Measurements from ENCODE around the gene PAM.

PAM gene

GRCh38 chr5:102718819-102719218, 36.3 kb upstream of the PAM start:
- no peak for TF ChIP-seq CTCF (IDR thresholded peaks at IDR 0.05)
- TF ChIP-seq ZFX (IDR thresholded peaks at IDR 0.05; ENCODE audit: borderline replicate concordance): no peak
- no peak overlapping the region for H3K27ac ChIP-seq

GRCh38 chr5:102719886-102720285, 35.2 kb upstream of the PAM start:
- TF ChIP-seq CTCF (IDR thresholded peaks at IDR 0.05) (no peak), ZFX (IDR thresholded peaks at IDR 0.05; ENCODE audit: borderline replicate concordance) (no peak)
- no peak overlapping the region for H3K27ac ChIP-seq

- H3K27ac ChIP-seq: no peak overlapping the region
- TF ChIP-seq ZFX (IDR thresholded peaks at IDR 0.05; ENCODE audit: borderline replicate concordance) (no peak), CTCF (IDR thresholded peaks at IDR 0.05) (no peak)
Measured at GRCh38 chr5:102720969-102721368, 34.1 kb upstream of the PAM start.

GRCh38 chr5:102722931-102723330, 32.2 kb upstream of the PAM start:
- no peak overlapping the region for H3K27ac ChIP-seq
- TF ChIP-seq CTCF (IDR thresholded peaks at IDR 0.05) (no peak), ZFX (IDR thresholded peaks at IDR 0.05; ENCODE audit: borderline replicate concordance) (no peak)

DNA sequence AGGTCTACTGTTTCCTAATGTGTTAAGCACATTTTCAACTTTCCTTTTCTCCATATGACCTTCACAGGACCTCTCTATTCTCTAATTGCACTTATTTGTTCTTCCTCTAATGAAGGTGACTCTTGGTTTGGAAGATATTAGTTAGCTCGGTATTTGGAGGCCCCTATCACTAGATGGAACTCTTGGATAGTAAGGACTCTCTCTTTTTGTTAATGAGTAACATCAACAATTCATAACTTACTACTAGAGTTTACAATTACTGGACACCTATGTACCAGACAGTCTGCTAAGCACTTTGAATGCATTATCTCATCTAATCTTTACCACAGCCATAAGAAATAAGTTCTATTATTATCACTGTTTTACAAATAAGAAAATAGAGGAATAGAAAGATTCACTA, 23.4 kb upstream of the PAM start:
- H3K27ac ChIP-seq: no peak overlapping the region
- no peak for TF ChIP-seq CTCF (IDR thresholded peaks at IDR 0.05)
- no peak for TF ChIP-seq ZFX (IDR thresholded peaks at IDR 0.05; ENCODE audit: borderline replicate concordance)

DNA sequence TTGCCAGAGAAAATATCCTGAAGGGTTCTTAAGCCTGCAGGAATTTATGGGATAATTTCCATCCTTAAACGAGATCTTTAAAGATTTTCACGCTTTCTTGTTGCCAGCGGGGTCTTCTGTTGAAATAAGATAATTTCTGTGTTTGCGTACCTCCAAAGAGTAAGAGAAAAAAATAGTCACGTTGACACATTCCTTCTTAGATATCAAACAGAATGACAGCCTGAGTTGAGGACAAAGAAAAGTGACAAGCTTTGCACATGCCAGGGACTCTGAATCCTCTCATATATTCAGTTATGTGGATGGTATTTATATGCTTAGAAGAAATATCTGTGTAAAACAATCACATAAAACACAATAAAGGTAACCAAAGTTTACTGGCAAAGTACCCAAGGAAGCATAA, 21.6 kb upstream of the PAM start:
- TF ChIP-seq CTCF (IDR thresholded peaks at IDR 0.05) (no peak), ZFX (IDR thresholded peaks at IDR 0.05; ENCODE audit: borderline replicate concordance) (no peak)
- no peak overlapping the region for H3K27ac ChIP-seq

DNA sequence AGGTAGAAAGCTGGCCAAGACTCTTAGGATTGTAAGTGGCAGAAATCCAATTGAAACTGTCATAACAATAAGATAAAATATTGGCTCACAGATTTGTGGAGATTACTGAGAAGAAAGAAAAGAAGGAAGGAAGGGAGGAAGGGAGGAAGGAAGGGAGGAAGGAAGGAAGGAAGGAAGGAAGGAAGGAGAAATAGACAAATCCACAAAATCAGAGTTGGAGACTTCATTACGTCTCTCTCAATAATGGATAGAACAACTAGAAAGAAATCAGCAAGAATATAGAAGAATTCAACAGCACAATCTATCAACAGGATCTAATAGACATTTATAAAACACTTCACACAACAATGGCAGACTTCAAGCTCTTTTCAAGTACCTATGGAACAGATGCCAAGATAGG, 17.9 kb upstream of the PAM start:
- H3K27ac ChIP-seq: no peak overlapping the region
- TF ChIP-seq CTCF (IDR thresholded peaks at IDR 0.05) (no peak), ZFX (IDR thresholded peaks at IDR 0.05; ENCODE audit: borderline replicate concordance) (no peak)

Data from 22Rv1 (cell line).